GM23338 (cell line): ENCODE results near the gene RTP4. TPM values are rescaled to one million over a fixed set of nuclear protein-coding genes. Genes with fewer than 3 reads are reported as not detected.

Experiments
- ATAC-seq: fragments of 200-7000 bp; cut with Tn5 transposase; 3 replicates; pipeline ENCODE4 v1.9.1; 2020
- DNase-seq: peaks from one replicate; pipeline ENCODE4 v3.0.0-alpha.2; 2015; ENCODE audit warnings: low spot score
- H2AFZ ChIP-seq: fragments of 200-600 bp; sonication (generic); 2 replicates; pipeline ENCODE4 v1.8.0; 2016; ENCODE audit warnings: antibody characterized with exemption, mild to moderate bottlenecking, moderate library complexity
- H3F3A ChIP-seq: fragments of 200-600 bp; sonication (generic); replicated peaks from 2 replicates; pipeline ENCODE4 v1.8.0; 2017; ENCODE audit warnings: antibody characterized with exemption, mixed run types, low read depth
- H3K27ac ChIP-seq: fragments of 200-600 bp; sonication (generic); 2 replicates; pipeline ENCODE4 v1.6.1; 2016; ENCODE audit warnings: low read depth
- H3K27me3 ChIP-seq: fragments of 200-600 bp; sonication (generic); 2 replicates; pipeline ENCODE4 v1.8.0; 2016; ENCODE audit warnings: mild to moderate bottlenecking, mixed run types, moderate library complexity; ENCODE audit not compliant: insufficient read depth
- H3K36me3 ChIP-seq: fragments of 200-600 bp; sonication (generic); 2 replicates; pipeline ENCODE4 v1.8.0; 2016; ENCODE audit warnings: mild to moderate bottlenecking; ENCODE audit not compliant: insufficient read depth
- H3K4me1 ChIP-seq: fragments of 200-600 bp; sonication (generic); 2 replicates; pipeline ENCODE4 v1.8.0; 2016; ENCODE audit warnings: mild to moderate bottlenecking, moderate library complexity; ENCODE audit not compliant: insufficient read depth
- H3K4me2 ChIP-seq: fragments of 200-600 bp; sonication (generic); 2 replicates; pipeline ENCODE4 v1.7.1; 2017; ENCODE audit warnings: mixed run types
- H3K4me3 ChIP-seq: fragments of 200-600 bp; sonication (generic); 2 replicates; pipeline ENCODE4 v1.6.1; 2016; ENCODE audit warnings: mixed run types
- H3K79me2 ChIP-seq: fragments of 200-600 bp; sonication (generic); replicated peaks from 2 replicates; pipeline ENCODE4 v1.8.0; 2017; ENCODE audit warnings: mild to moderate bottlenecking; ENCODE audit not compliant: insufficient read depth
- H3K9me2 ChIP-seq: fragments of 200-600 bp; sonication (generic); 2 replicates; pipeline ENCODE4 v1.8.0; 2017; ENCODE audit not compliant: insufficient read depth
- H4K20me1 ChIP-seq: fragments of 200-600 bp; sonication (generic); replicated peaks from 2 replicates; pipeline ENCODE4 v1.8.0; 2017; ENCODE audit warnings: mild to moderate bottlenecking; ENCODE audit not compliant: insufficient read depth
- H3K27ac Mint-ChIP-seq: 2 replicates; pipeline ENCODE4 v1.8.0; 2020; ENCODE audit warnings: inconsistent platforms, mild to moderate bottlenecking, moderate library complexity, mixed read lengths
- H3K27me3 Mint-ChIP-seq: 3 replicates; pipeline ENCODE4 v1.8.0; 2022; ENCODE audit warnings: low read depth, mild to moderate bottlenecking, moderate library complexity, mixed read lengths, inconsistent platforms; ENCODE audit not compliant: insufficient read depth, poor library complexity
- H3K36me3 Mint-ChIP-seq: 3 replicates; pipeline ENCODE4 v1.8.0; 2021; ENCODE audit warnings: low read depth, mild to moderate bottlenecking, inconsistent platforms, moderate library complexity, mixed read lengths
- H3K4me1 Mint-ChIP-seq: 3 replicates; pipeline ENCODE4 v1.8.0; 2020; ENCODE audit warnings: mild to moderate bottlenecking, inconsistent platforms, mixed read lengths
- H3K4me3 Mint-ChIP-seq: 3 replicates; pipeline ENCODE4 v1.8.0; 2021; ENCODE audit warnings: moderate library complexity, mild to moderate bottlenecking, inconsistent platforms, mixed read lengths
- H3K9me3 Mint-ChIP-seq: 3 replicates; pipeline ENCODE4 v1.8.0; 2020; ENCODE audit warnings: moderate library complexity, mild to moderate bottlenecking, inconsistent platforms, mixed read lengths
- CREB1 ChIP-seq: fragments of 250-450 bp; sonication (Bioruptor Pico); IDR thresholded peaks from 2 replicates; pipeline ENCODE4 v1.5.0; 2020; ENCODE audit warnings: low read depth, mild to moderate bottlenecking, moderate library complexity
- EZH2 ChIP-seq: fragments of 200-600 bp; sonication (generic); IDR thresholded peaks from one replicate; pipeline ENCODE4 v1.8.0; 2017; ENCODE audit warnings: antibody characterized with exemption, mild to moderate bottlenecking, low read depth; ENCODE audit not compliant: unreplicated experiment
- EZH2phosphoT487 ChIP-seq: fragments of 200-600 bp; sonication (generic); IDR thresholded peaks from one replicate; pipeline ENCODE4 v1.8.1; 2018; ENCODE audit warnings: antibody characterized with exemption; ENCODE audit not compliant: unreplicated experiment
- NANOG ChIP-seq: IDR thresholded peaks from 2 replicates; pipeline ENCODE4 v1.6.1; 2016; ENCODE audit warnings: antibody characterized with exemption, borderline replicate concordance
- POLR2AphosphoS5 ChIP-seq: IDR thresholded peaks from 2 replicates; pipeline ENCODE4 v1.6.1; 2016; ENCODE audit warnings: antibody characterized with exemption, low read depth
- STAT1 ChIP-seq: IDR thresholded peaks from one replicate; pipeline ENCODE4 v1.6.1; 2016; ENCODE audit warnings: antibody characterized with exemption; ENCODE audit not compliant: unreplicated experiment
- ZNF114 ChIP-seq: fragments of 250-450 bp; sonication (Bioruptor Pico); IDR thresholded peaks from 2 replicates; pipeline ENCODE4 v1.5.0; 2020; ENCODE audit warnings: mild to moderate bottlenecking, moderate library complexity
- ZNF331 ChIP-seq: fragments of 250-450 bp; sonication (Bioruptor Pico); IDR thresholded peaks from 2 replicates; pipeline ENCODE4 v1.5.0; 2020; ENCODE audit warnings: low read depth, mild to moderate bottlenecking, moderate library complexity
- long read RNA-seq: library from polyadenylated mRNA; unstranded; transcript quantifications from one replicate; pipeline ENCODE4 v2.0.0, GENCODE V29; 2020; ENCODE audit not compliant: unreplicated experiment
- polyA plus RNA-seq: library from polyadenylated mRNA; unstranded; fragments of >200 nt; fragmentation: Nextera tagmentation; extraction: Ambion mirVana; gene quantifications from 2 replicates; pipeline ENCODE4 v1.2.1, GENCODE V29; 2016
- total RNA-seq: library from RNA; depleted of rRNA; stranded (reverse); fragments of >200 nt; shearing (Covaris generic); gene quantifications from 2 replicates; pipeline ENCODE4 v1.2.3, GENCODE V29; 2014; rRNA removed
- TF ChIP-seq, protein P1 (sequence below): IDR thresholded peaks from 2 replicates; pipeline ENCODE4 v1.6.1; 2016; ENCODE audit warnings: antibody characterized with exemption
- TF ChIP-seq, protein P2 (sequence below), 2 experiments: fragments of 200-600 bp in 1 of 2; sonication (generic) in 1 of 2; conservative IDR thresholded peaks; 2 replicates each; pipeline versions ENCODE4 v1.5.1 to v1.6.1; 2016 to 2017; ENCODE audit warnings: antibody characterized with exemption in 2 of 2, low read depth in 2 of 2, mild to moderate bottlenecking in 2 of 2, moderate library complexity in 1 of 2
- TF ChIP-seq, protein P3 (sequence below): fragments of 250-450 bp; sonication (Bioruptor Pico); IDR thresholded peaks from 2 replicates; pipeline ENCODE4 v1.5.0; 2020; ENCODE audit warnings: mild to moderate bottlenecking, moderate library complexity
- TF ChIP-seq, protein P4 (sequence below): IDR thresholded peaks from one replicate; pipeline ENCODE4 v1.6.1; 2018; ENCODE audit warnings: antibody characterized with exemption; ENCODE audit not compliant: unreplicated experiment

The RTP4 gene, protein sequence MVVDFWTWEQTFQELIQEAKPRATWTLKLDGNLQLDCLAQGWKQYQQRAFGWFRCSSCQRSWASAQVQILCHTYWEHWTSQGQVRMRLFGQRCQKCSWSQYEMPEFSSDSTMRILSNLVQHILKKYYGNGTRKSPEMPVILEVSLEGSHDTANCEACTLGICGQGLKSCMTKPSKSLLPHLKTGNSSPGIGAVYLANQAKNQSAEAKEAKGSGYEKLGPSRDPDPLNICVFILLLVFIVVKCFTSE
- total RNA-seq = not detected in 2 replicates
- not detected in 2 replicates for polyA plus RNA-seq
- long read RNA-seq = 0 reads

DNA sequence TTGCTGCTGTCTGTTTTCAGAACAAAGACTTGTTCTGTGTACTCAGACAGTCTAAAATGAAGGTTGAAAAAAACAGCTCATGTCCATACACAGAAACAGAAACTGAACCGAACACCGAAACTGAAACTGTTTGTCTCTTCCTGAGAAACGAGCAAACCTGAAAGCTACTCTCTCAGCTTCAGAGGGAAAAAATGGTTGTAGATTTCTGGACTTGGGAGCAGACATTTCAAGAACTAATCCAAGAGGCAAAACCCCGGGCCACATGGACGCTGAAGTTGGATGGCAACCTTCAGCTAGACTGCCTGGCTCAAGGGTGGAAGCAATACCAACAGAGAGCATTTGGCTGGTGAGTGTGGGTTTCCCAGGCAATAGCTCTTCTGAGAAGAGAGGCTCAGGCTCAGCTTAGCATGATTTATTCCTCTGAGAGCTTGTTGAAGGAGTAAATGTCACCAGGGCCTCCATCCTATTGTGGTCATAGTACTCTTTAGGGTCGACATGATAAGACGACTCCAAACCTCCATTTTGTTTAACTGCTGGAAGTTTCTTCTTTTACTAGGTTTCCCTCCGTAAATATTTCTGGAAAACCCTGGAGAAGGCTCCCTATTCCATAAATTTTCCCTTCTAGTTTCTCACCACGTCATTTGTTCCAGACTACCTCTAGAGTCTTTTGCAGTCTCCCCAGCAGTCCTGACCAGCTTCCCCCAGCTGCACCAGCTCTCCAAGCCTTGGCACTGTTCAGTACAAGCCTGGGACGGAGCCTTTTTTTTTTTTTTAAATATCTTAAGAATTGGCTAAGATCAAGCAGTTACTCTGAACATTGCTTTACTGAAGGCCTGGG, at the start of gene RTP4:
Gene RTP4 (plus strand): TSS at position 135 of the 838 bp plus-strand sequence. CDS start 57 bp downstream, at position 192.
- Histone ChIP-seq H3K27me3 (no peaks in the 10 kb centered on the region), H3K9me2 (peaks cover 20% of the 10 kb centered on the region; the same call in 1 of the 2 replicates), H2AFZ (0 out of 2 replicates have a peak within 1 kb of the TSS, but pooled peaks have one; percentile 47), H3F3A (no peaks in the 10 kb centered on the region), H3K4me1 (peaks cover 10% of the 10 kb centered on the region), H3K4me2 (no peak within 1 kb of the TSS), H4K20me1 (no peaks in the 10 kb centered on the region), H3K27ac (no peak within 1 kb of the TSS), H3K79me2 (no peaks in the 10 kb centered on the region), H3K36me3 (no peaks in the 10 kb centered on the region; the same call in 1 of the 2 replicates), H3K4me3 (no peak within 1 kb of the TSS)
- H3K27me3 Mint-ChIP-seq = peaks cover 7% of the 10 kb centered on the region
- H3K4me1 Mint-ChIP-seq = peaks cover 9% of the 10 kb centered on the region
- DNase-seq (no peak), ATAC-seq (no peak)
- H3K4me3 Mint-ChIP-seq = no peak within 1 kb of the TSS
- H3K9me3 Mint-ChIP-seq = no peaks in the 10 kb centered on the region; the same call in 2 of the 3 replicates
- peaks cover 9% of the 10 kb centered on the region; the same call in 1 of the 3 replicates for H3K36me3 Mint-ChIP-seq
- H3K27ac Mint-ChIP-seq = no peak within 1 kb of the TSS
- TF ChIP-seq, protein P1, sequence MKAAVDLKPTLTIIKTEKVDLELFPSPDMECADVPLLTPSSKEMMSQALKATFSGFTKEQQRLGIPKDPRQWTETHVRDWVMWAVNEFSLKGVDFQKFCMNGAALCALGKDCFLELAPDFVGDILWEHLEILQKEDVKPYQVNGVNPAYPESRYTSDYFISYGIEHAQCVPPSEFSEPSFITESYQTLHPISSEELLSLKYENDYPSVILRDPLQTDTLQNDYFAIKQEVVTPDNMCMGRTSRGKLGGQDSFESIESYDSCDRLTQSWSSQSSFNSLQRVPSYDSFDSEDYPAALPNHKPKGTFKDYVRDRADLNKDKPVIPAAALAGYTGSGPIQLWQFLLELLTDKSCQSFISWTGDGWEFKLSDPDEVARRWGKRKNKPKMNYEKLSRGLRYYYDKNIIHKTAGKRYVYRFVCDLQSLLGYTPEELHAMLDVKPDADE = no peak
- no peak for TF ChIP-seq ZNF114
- TF ChIP-seq EZH2phosphoT487 = no peak
- TF ChIP-seq, protein P2, sequence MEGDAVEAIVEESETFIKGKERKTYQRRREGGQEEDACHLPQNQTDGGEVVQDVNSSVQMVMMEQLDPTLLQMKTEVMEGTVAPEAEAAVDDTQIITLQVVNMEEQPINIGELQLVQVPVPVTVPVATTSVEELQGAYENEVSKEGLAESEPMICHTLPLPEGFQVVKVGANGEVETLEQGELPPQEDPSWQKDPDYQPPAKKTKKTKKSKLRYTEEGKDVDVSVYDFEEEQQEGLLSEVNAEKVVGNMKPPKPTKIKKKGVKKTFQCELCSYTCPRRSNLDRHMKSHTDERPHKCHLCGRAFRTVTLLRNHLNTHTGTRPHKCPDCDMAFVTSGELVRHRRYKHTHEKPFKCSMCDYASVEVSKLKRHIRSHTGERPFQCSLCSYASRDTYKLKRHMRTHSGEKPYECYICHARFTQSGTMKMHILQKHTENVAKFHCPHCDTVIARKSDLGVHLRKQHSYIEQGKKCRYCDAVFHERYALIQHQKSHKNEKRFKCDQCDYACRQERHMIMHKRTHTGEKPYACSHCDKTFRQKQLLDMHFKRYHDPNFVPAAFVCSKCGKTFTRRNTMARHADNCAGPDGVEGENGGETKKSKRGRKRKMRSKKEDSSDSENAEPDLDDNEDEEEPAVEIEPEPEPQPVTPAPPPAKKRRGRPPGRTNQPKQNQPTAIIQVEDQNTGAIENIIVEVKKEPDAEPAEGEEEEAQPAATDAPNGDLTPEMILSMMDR (conservative IDR thresholded peaks at IDR 0.05; ENCODE audit: low read depth in 2 of 2) = no peak
- TF ChIP-seq STAT1 = no peak
- TF ChIP-seq ZNF331 (CRISPR knock-in tag) = no peak
- no peak for TF ChIP-seq CREB1 (CRISPR knock-in tag)
- no peak for TF ChIP-seq EZH2
- TF ChIP-seq, protein P3, sequence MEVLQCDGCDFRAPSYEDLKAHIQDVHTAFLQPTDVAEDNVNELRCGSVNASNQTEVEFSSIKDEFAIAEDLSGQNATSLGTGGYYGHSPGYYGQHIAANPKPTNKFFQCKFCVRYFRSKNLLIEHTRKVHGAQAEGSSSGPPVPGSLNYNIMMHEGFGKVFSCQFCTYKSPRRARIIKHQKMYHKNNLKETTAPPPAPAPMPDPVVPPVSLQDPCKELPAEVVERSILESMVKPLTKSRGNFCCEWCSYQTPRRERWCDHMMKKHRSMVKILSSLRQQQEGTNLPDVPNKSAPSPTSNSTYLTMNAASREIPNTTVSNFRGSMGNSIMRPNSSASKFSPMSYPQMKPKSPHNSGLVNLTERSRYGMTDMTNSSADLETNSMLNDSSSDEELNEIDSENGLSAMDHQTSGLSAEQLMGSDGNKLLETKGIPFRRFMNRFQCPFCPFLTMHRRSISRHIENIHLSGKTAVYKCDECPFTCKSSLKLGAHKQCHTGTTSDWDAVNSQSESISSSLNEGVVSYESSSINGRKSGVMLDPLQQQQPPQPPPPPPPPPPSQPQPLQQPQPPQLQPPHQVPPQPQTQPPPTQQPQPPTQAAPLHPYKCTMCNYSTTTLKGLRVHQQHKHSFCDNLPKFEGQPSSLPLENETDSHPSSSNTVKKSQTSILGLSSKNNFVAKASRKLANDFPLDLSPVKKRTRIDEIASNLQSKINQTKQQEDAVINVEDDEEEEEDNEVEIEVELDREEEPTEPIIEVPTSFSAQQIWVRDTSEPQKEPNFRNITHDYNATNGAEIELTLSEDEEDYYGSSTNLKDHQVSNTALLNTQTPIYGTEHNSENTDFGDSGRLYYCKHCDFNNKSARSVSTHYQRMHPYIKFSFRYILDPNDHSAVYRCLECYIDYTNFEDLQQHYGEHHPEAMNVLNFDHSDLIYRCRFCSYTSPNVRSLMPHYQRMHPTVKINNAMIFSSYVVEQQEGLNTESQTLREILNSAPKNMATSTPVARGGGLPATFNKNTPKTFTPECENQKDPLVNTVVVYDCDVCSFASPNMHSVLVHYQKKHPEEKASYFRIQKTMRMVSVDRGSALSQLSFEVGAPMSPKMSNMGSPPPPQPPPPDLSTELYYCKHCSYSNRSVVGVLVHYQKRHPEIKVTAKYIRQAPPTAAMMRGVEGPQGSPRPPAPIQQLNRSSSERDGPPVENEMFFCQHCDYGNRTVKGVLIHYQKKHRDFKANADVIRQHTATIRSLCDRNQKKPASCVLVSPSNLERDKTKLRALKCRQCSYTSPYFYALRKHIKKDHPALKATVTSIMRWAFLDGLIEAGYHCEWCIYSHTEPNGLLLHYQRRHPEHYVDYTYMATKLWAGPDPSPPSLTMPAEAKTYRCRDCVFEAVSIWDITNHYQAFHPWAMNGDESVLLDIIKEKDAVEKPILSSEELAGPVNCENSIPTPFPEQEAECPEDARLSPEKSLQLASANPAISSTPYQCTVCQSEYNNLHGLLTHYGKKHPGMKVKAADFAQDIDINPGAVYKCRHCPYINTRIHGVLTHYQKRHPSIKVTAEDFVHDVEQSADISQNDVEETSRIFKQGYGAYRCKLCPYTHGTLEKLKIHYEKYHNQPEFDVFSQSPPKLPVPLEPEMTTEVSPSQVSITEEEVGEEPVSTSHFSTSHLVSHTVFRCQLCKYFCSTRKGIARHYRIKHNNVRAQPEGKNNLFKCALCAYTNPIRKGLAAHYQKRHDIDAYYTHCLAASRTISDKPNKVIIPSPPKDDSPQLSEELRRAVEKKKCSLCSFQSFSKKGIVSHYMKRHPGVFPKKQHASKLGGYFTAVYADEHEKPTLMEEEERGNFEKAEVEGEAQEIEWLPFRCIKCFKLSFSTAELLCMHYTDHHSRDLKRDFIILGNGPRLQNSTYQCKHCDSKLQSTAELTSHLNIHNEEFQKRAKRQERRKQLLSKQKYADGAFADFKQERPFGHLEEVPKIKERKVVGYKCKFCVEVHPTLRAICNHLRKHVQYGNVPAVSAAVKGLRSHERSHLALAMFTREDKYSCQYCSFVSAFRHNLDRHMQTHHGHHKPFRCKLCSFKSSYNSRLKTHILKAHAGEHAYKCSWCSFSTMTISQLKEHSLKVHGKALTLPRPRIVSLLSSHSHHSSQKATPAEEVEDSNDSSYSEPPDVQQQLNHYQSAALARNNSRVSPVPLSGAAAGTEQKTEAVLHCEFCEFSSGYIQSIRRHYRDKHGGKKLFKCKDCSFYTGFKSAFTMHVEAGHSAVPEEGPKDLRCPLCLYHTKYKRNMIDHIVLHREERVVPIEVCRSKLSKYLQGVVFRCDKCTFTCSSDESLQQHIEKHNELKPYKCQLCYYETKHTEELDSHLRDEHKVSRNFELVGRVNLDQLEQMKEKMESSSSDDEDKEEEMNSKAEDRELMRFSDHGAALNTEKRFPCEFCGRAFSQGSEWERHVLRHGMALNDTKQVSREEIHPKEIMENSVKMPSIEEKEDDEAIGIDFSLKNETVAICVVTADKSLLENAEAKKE = no peak
- TF ChIP-seq NANOG = no peak
- no peak for TF ChIP-seq POLR2AphosphoS5
- TF ChIP-seq, protein P4, sequence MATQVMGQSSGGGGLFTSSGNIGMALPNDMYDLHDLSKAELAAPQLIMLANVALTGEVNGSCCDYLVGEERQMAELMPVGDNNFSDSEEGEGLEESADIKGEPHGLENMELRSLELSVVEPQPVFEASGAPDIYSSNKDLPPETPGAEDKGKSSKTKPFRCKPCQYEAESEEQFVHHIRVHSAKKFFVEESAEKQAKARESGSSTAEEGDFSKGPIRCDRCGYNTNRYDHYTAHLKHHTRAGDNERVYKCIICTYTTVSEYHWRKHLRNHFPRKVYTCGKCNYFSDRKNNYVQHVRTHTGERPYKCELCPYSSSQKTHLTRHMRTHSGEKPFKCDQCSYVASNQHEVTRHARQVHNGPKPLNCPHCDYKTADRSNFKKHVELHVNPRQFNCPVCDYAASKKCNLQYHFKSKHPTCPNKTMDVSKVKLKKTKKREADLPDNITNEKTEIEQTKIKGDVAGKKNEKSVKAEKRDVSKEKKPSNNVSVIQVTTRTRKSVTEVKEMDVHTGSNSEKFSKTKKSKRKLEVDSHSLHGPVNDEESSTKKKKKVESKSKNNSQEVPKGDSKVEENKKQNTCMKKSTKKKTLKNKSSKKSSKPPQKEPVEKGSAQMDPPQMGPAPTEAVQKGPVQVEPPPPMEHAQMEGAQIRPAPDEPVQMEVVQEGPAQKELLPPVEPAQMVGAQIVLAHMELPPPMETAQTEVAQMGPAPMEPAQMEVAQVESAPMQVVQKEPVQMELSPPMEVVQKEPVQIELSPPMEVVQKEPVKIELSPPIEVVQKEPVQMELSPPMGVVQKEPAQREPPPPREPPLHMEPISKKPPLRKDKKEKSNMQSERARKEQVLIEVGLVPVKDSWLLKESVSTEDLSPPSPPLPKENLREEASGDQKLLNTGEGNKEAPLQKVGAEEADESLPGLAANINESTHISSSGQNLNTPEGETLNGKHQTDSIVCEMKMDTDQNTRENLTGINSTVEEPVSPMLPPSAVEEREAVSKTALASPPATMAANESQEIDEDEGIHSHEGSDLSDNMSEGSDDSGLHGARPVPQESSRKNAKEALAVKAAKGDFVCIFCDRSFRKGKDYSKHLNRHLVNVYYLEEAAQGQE = no peak
